ENCODE measurements around the gene SULT1A3. TPM values are rescaled to one million over a fixed set of nuclear protein-coding genes. Genes with fewer than 3 reads are reported as not detected.
"Not testable (repeated sequence)": the region's sequence is repeated elsewhere in the genome, so short reads cannot be mapped to it uniquely, and the experiment has no call there.

Gene SULT1A3
- 10.8 TPM for total RNA-seq

DNA sequence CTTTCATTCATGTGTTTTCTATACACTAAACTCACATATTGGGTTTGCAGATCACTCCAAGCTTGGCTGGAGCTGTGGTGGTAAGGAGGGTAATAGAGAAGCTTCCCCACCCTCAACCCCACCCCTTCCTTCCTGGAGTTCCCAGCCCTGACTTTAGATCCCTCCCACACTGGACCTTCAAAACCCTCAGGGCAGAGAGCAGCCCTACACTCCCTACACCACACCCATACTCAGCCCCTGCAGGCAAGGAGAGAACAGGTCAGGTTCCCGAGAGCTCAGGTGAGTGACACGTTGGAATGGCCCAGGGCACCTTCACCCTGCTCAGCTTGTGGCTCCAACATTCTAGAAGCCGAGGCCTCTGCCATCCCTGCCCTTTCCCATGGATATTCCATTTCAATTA is at the start of gene SULT1A3:
Gene SULT1A3, plus strand, starts transcription at position 207 of the 400 bp plus-strand sequence. CDS start 1,474 bp downstream, outside the sequence.
- H3K27ac ChIP-seq; H3K36me3 ChIP-seq; H3K4me1 ChIP-seq; DNase-seq (ENCODE audit: extremely low spot score in 2 of 2); H3K27me3 ChIP-seq; H3K4me3 ChIP-seq; intact Hi-C loops (cut with DNase I); H3K9me3 ChIP-seq: not testable (repeated sequence)

DNA sequence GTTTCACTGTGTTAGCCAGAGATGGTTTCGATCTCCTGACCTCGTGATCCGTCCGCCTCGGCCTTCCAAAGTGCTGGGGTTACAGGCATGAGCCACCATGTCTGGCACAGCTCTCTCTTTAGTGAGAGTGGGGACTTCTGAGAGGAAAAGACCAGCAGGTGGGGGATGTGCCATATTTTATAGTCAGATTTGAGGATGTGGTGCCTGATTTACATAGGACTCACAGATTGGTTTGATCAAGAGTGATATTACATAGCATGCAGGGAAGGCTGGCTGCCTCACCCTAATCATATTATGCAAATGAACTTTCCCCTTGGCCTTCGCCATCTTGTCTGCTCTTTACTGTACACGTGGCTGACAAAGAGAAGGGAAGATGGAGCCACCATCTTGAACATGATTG is 48.0 kb upstream of the SULT1A3 start:
- TF ChIP-seq POLR2A (IDR thresholded peaks at IDR 0.05) (no peak), POLR2AphosphoS5 (IDR thresholded peaks at IDR 0.05; ENCODE audit: insufficient read depth in 1 of 2, low read depth in 1 of 2) (no peak)
- TF ChIP-seq, protein P1, sequence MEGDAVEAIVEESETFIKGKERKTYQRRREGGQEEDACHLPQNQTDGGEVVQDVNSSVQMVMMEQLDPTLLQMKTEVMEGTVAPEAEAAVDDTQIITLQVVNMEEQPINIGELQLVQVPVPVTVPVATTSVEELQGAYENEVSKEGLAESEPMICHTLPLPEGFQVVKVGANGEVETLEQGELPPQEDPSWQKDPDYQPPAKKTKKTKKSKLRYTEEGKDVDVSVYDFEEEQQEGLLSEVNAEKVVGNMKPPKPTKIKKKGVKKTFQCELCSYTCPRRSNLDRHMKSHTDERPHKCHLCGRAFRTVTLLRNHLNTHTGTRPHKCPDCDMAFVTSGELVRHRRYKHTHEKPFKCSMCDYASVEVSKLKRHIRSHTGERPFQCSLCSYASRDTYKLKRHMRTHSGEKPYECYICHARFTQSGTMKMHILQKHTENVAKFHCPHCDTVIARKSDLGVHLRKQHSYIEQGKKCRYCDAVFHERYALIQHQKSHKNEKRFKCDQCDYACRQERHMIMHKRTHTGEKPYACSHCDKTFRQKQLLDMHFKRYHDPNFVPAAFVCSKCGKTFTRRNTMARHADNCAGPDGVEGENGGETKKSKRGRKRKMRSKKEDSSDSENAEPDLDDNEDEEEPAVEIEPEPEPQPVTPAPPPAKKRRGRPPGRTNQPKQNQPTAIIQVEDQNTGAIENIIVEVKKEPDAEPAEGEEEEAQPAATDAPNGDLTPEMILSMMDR (IDR thresholded peaks at IDR 0.05) = no peak
- no peak for DNase-seq (ENCODE audit: extremely low spot score in 2 of 2)
- no peaks in the 10 kb centered on the region for H3K27me3 ChIP-seq
- H3K27ac ChIP-seq = no peak overlapping the region
- intact Hi-C loops (cut with DNase I) = no loop called here
- H3K9me3 ChIP-seq = no peaks in the 10 kb centered on the region
- H3K36me3 ChIP-seq = no peaks in the 10 kb centered on the region
- no peak overlapping the region for H3K4me3 ChIP-seq
- H3K4me1 ChIP-seq = no peaks in the 10 kb centered on the region

DNA sequence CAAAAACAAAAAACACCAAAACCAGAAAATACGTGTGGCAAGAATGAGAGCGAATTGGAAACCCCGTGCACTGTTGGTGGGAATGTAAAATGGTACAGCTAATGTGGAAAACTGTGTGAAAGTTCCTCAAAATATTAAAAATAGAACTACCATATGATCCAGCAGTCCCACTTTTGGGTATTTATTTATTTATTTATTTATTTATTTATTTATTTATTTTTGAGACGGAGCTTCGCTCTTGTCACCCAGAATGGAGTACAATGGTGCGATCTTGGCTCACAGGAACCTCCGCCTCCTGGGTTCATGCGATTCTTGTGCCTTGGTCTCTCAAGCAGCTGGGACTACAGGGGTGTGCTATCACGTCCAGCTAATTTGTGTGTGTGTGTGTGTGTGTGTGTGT is 46.5 kb upstream of the SULT1A3 start:
- Histone ChIP-seq H3K4me3 (no peak overlapping the region), H3K27ac (no peak overlapping the region), H3K9me3 (no peaks in the 10 kb centered on the region), H3K27me3 (no peaks in the 10 kb centered on the region), H3K4me1 (no peaks in the 10 kb centered on the region), H3K36me3 (no peaks in the 10 kb centered on the region)
- TF ChIP-seq POLR2A (IDR thresholded peaks at IDR 0.05) = no peak
- TF ChIP-seq, protein P1 (IDR thresholded peaks at IDR 0.05) = no peak
- no peak for TF ChIP-seq POLR2AphosphoS5 (IDR thresholded peaks at IDR 0.05; ENCODE audit: insufficient read depth in 1 of 2, low read depth in 1 of 2)
- intact Hi-C loops (cut with DNase I) = no loop called here
- DNase-seq (ENCODE audit: extremely low spot score in 2 of 2) = no peak

DNA sequence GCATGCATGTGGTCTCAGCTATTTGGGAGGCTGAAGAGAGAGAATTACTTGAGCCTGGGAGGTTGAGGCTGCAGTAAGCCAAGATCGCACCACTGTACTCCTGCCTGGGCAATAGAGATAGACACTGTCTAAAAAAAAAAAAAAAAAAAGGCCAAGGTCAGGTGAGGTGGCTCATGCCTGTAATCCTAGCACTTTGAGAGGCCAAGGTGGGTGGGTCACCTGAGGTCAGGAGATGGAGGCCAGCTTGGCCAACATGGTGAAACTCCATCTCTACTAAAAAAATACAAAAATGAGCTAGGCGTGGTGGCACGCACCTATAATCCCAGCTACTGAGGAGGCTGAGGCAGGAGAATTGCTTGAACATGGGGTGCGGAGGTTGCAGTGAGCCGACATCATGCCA is 43.9 kb upstream of the SULT1A3 start:
- Histone ChIP-seq H3K4me1 (no peaks in the 10 kb centered on the region), H3K4me3 (no peak overlapping the region), H3K9me3 (no peaks in the 10 kb centered on the region), H3K27ac (no peak overlapping the region), H3K36me3 (no peaks in the 10 kb centered on the region), H3K27me3 (no peaks in the 10 kb centered on the region)
- intact Hi-C loops (cut with DNase I) = no loop called here
- no peak for DNase-seq (ENCODE audit: extremely low spot score in 2 of 2)
- TF ChIP-seq POLR2AphosphoS5 (IDR thresholded peaks at IDR 0.05; ENCODE audit: insufficient read depth in 1 of 2, low read depth in 1 of 2) (no peak), POLR2A (IDR thresholded peaks at IDR 0.05) (no peak)
- TF ChIP-seq, protein P1 (IDR thresholded peaks at IDR 0.05) = no peak

DNA sequence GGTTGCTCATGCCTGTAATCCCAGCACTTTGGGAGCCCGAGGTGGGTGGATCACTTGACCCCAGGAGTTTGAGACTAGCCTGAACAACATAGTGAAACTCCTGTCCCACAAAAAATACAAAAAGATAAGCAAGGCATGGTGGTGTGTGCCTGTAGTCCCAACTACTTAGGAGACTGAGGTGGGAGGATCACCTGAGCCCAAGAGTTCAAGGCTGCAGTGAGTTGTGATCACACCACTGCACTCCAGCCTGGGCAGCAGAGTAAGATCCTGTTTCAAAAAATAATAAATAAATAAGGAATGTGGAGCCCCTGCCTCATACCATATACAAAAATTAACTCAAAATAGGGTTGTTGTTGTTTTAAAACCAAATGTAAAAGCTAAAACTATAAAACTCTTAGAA is 41.8 kb upstream of the SULT1A3 start:
- no peak overlapping the region for H3K27ac ChIP-seq
- intact Hi-C loops (cut with DNase I) = no loop called here
- H3K4me1 ChIP-seq = no peaks in the 10 kb centered on the region
- TF ChIP-seq POLR2AphosphoS5 (IDR thresholded peaks at IDR 0.05; ENCODE audit: insufficient read depth in 1 of 2, low read depth in 1 of 2) (no peak), POLR2A (IDR thresholded peaks at IDR 0.05) (no peak)
- TF ChIP-seq, protein P1 (IDR thresholded peaks at IDR 0.05) = no peak
- no peaks in the 10 kb centered on the region for H3K27me3 ChIP-seq
- no peaks in the 10 kb centered on the region for H3K9me3 ChIP-seq
- no peak overlapping the region for H3K4me3 ChIP-seq
- DNase-seq (ENCODE audit: extremely low spot score in 2 of 2) = no peak
- H3K36me3 ChIP-seq = no peaks in the 10 kb centered on the region

DNA sequence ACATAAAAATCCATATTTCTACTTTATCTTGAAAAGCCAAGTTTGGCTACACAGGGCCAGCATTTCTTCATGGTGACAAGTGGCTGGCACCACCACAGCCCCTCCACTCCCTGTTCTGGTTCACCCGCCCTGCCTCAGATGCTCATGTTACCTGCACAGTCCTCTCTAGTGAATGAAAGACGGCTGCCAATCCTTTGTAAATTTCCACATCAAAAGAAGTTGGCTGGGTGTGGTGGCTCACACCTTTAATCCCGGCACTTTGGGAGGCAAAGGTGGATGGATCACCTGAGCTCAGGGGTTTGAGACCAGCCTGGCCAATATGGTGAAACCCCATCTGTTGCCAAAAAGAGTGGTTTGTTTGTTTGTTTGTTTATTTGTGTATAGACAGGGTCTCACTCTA is 35.5 kb upstream of the SULT1A3 start:
- DNase-seq (ENCODE audit: extremely low spot score in 2 of 2) = no peak
- H3K4me1 ChIP-seq = no peaks in the 10 kb centered on the region
- intact Hi-C loops (cut with DNase I) = no loop called here
- H3K27me3 ChIP-seq = no peaks in the 10 kb centered on the region
- no peak overlapping the region for H3K27ac ChIP-seq
- no peaks in the 10 kb centered on the region for H3K36me3 ChIP-seq
- no peaks in the 10 kb centered on the region for H3K9me3 ChIP-seq
- TF ChIP-seq POLR2A (IDR thresholded peaks at IDR 0.05) (no peak), POLR2AphosphoS5 (IDR thresholded peaks at IDR 0.05; ENCODE audit: insufficient read depth in 1 of 2, low read depth in 1 of 2) (no peak)
- TF ChIP-seq, protein P1 (IDR thresholded peaks at IDR 0.05) = no peak
- H3K4me3 ChIP-seq = no peak overlapping the region

All from vagina (tissue), 2 donors.